ENCODE measurements around the gene KIF26A.

- TF ChIP-seq CTCF (IDR thresholded peaks at IDR 0.05) (no peak), POLR2A (IDR thresholded peaks at IDR 0.05) (no peak)
Observed at GRCh38 chr14:104140213-104140462, 1.8 kb downstream of the KIF26A start.
